Osteoblast (primary cell): ENCODE measurements around the gene NCOA1. TPM values are rescaled to one million over a fixed set of nuclear protein-coding genes. Genes with fewer than 3 reads are reported as not detected.

Source experiments
- DNase-seq: peaks from one replicate; pipeline ENCODE4 v3.0.0; 2011; ENCODE audit warnings: low spot score, mixed read lengths; ENCODE audit not compliant: insufficient read length; ENCODE audit errors: missing footprints
- H2AFZ ChIP-seq: 2 replicates; pipeline ENCODE4 v1.6.0; 2011; ENCODE audit warnings: mild to moderate bottlenecking, low read length
- H3K27ac ChIP-seq: 2 replicates; pipeline ENCODE4 v1.5.1; 2011; ENCODE audit warnings: mild to moderate bottlenecking, low read depth, low read length, moderate library complexity
- H3K27me3 ChIP-seq: 2 replicates; pipeline ENCODE4 v1.6.0; 2012; ENCODE audit warnings: mild to moderate bottlenecking, control low read depth, inconsistent platforms, low read length, moderate library complexity; ENCODE audit not compliant: insufficient read depth
- H3K36me3 ChIP-seq: 2 replicates; pipeline ENCODE4 v1.5.1; 2011; ENCODE audit warnings: mild to moderate bottlenecking, low read length, control low read depth, moderate library complexity; ENCODE audit not compliant: insufficient read depth
- H3K4me1 ChIP-seq: 2 replicates; pipeline ENCODE4 v1.5.1; 2011; ENCODE audit warnings: mild to moderate bottlenecking, low read length, control low read depth, moderate library complexity; ENCODE audit not compliant: insufficient read depth
- H3K4me2 ChIP-seq: 2 replicates; pipeline ENCODE4 v1.6.0; 2011; ENCODE audit warnings: mild to moderate bottlenecking, low read length; ENCODE audit not compliant: insufficient read depth
- H3K4me3 ChIP-seq: fragments of 200-600 bp; sonication (generic); 3 replicates; pipeline ENCODE4 v1.5.1; 2012; ENCODE audit warnings: mild to moderate bottlenecking, low read length, inconsistent platforms; ENCODE audit not compliant: insufficient read depth
- H3K79me2 ChIP-seq: 2 replicates; pipeline ENCODE4 v1.6.0; 2012; ENCODE audit warnings: mild to moderate bottlenecking, low read length, control low read depth, inconsistent platforms; ENCODE audit not compliant: insufficient read depth
- H3K9me3 ChIP-seq: 2 replicates; pipeline ENCODE4 v1.5.1; 2011; ENCODE audit warnings: low read depth, low read length, control low read depth
- H4K20me1 ChIP-seq: 2 replicates; pipeline ENCODE4 v1.6.0; 2012; ENCODE audit warnings: mild to moderate bottlenecking, low read length, control low read depth; ENCODE audit not compliant: insufficient read depth
- total RNA-seq: library from RNA; depleted of rRNA; stranded (reverse); fragments of >200 nt; gene quantifications from 2 replicates; pipeline ENCODE4 v1.2.3, GENCODE V29; 2012
- TF ChIP-seq, protein P1 (sequence below): IDR thresholded peaks from 2 replicates; pipeline ENCODE4 v1.5.1; 2011; ENCODE audit warnings: mild to moderate bottlenecking, low read depth, low read length, moderate library complexity; ENCODE audit errors: extremely low read depth

NCOA1 gene
- total RNA-seq, 1 donor, result 23.2 TPM

DNA sequence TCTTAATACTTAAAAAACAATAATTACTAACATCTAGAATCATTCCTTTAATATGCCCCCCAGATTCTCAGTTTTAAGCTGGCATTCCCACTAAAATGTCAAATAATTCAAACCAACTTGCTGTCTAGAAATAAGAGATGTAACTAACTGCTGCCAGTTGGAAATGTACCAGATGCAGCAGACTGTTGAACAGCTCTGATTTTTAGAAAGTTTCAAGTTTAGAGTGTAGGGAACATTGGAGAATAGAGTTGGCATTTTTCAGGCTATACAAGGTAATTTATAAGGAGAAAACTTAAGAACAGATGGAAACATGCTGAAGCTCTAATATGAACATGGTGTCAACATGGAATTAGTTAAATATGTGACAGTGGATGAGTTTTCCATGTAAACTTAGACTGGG, 200.8 kb downstream of the NCOA1 start:
- Histone ChIP-seq H3K9me3 (no peaks in the 10 kb centered on the region), H3K79me2 (no peaks in the 10 kb centered on the region), H3K4me3 (no peak overlapping the region), H3K4me2 (no peak overlapping the region), H2AFZ (no peak overlapping the region), H3K4me1 (no peaks in the 10 kb centered on the region), H3K27ac (no peak overlapping the region), H3K27me3 (no peaks in the 10 kb centered on the region), H3K36me3 (no peaks in the 10 kb centered on the region), H4K20me1 (no peaks in the 10 kb centered on the region)
- no peak for DNase-seq
- TF ChIP-seq, protein P1, sequence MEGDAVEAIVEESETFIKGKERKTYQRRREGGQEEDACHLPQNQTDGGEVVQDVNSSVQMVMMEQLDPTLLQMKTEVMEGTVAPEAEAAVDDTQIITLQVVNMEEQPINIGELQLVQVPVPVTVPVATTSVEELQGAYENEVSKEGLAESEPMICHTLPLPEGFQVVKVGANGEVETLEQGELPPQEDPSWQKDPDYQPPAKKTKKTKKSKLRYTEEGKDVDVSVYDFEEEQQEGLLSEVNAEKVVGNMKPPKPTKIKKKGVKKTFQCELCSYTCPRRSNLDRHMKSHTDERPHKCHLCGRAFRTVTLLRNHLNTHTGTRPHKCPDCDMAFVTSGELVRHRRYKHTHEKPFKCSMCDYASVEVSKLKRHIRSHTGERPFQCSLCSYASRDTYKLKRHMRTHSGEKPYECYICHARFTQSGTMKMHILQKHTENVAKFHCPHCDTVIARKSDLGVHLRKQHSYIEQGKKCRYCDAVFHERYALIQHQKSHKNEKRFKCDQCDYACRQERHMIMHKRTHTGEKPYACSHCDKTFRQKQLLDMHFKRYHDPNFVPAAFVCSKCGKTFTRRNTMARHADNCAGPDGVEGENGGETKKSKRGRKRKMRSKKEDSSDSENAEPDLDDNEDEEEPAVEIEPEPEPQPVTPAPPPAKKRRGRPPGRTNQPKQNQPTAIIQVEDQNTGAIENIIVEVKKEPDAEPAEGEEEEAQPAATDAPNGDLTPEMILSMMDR, result no peak

DNA sequence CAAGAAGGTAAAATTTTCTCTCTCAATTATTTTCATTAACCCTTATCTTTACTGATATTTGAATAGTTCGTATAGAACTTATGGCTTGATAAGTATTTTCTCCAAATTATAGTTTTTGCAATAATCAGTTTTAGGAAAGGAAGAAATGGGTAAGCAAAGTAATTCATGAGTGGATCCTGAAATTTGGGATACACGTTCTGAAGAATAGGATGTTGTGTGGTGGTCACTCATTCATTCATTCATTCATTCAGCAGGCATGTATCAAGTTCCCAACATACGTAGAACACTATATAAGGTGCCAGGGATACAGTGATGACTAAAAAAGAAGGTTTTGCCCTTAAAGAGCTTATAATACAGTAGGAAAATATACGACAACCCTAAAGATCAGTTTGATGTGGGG, 206.7 kb downstream of the NCOA1 start:
- TF ChIP-seq, protein P1, result no peak
- Histone ChIP-seq H3K4me2 (no peak overlapping the region), H3K79me2 (no peaks in the 10 kb centered on the region), H3K4me3 (no peak overlapping the region), H4K20me1 (no peaks in the 10 kb centered on the region), H3K4me1 (peaks cover 5% of the 10 kb centered on the region), H3K27me3 (no peaks in the 10 kb centered on the region), H3K27ac (no peak overlapping the region), H2AFZ (no peak overlapping the region), H3K36me3 (no peaks in the 10 kb centered on the region), H3K9me3 (no peaks in the 10 kb centered on the region)
- DNase-seq, result no peak

DNA sequence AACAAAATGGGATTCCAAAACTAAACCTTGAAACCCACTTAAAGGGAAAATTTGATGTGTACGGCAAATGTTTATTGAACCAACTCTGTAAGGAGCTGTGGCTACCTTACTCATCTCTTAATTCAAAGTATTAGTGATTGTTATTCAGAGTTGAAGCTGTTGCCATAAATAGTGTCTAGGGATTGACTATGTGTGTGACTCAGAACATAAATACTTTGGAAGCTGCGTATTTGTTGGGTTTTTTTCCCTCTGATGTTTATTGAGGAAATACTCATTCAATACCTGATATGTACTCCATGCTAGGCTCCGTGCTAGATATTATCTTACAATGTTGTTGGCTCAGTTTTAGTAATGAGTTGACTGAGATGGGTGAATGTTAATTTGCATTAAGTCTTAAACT, 211.7 kb downstream of the NCOA1 start:
- no peaks in the 10 kb centered on the region for H3K79me2 ChIP-seq
- H2AFZ ChIP-seq, result no peak overlapping the region
- H3K36me3 ChIP-seq, result no peaks in the 10 kb centered on the region
- no peaks in the 10 kb centered on the region for H4K20me1 ChIP-seq
- H3K9me3 ChIP-seq, result no peaks in the 10 kb centered on the region
- H3K27ac ChIP-seq, result peak overlapping the region; percentile 69
- peak overlapping the region; percentile 46 for H3K4me2 ChIP-seq
- H3K4me3 ChIP-seq, result no peak overlapping the region
- no peaks in the 10 kb centered on the region for H3K27me3 ChIP-seq
- DNase-seq, result no peak
- TF ChIP-seq, protein P1, result no peak
- peaks cover 9% of the 10 kb centered on the region for H3K4me1 ChIP-seq

DNA sequence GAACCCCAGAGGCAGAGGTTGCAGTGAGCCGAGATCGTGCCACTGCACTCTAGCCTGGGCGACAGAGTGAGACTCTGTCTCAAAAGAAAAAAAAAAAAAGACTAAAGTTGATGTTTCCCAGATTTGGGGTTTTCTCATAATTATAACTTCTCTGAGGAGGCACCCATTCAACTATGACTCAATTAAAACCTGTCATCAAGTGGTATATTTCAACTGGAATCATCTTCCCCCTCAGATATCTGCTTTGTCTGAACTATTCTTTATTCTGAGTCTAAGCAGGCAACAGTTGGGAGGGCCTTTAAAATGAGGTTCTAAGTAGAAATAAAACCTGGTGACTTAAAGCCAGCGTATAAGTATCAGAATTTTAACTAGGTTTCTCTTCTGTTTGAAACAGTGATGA, 213.6 kb downstream of the NCOA1 start:
- Histone ChIP-seq H3K4me2 (no peak overlapping the region), H3K4me3 (no peak overlapping the region), H3K36me3 (no peaks in the 10 kb centered on the region), H3K27ac (no peak overlapping the region), H3K79me2 (no peaks in the 10 kb centered on the region), H3K9me3 (no peaks in the 10 kb centered on the region), H4K20me1 (no peaks in the 10 kb centered on the region), H3K4me1 (peaks cover 14% of the 10 kb centered on the region), H3K27me3 (no peaks in the 10 kb centered on the region), H2AFZ (no peak overlapping the region)
- TF ChIP-seq, protein P1, result no peak
- DNase-seq, result no peak
